K562 (cell line): Measurements from ENCODE around the gene PHLDB1. TPM values are rescaled to one million over a fixed set of nuclear protein-coding genes. Genes with fewer than 3 reads are reported as not detected.

Experiments used
- ARID1B ChIP-seq: fragments of 450-650 bp; IDR thresholded peaks from 2 replicates; pipeline ENCODE4 v1.6.1; 2016; ENCODE audit warnings: antibody characterized with exemption, mild to moderate bottlenecking, inconsistent platforms
- ETV6 ChIP-seq, 3 experiments: fragments of 150-350 bp in 1 of 3; sonication (generic) in 1 of 3; formaldehyde crosslinking in 1 of 3; IDR thresholded peaks; 2 replicates each; pipeline versions ENCODE4 v1.6.1 to v1.8.0; 2014 to 2022; ENCODE audit warnings: borderline replicate concordance in 2 of 3, low read depth in 2 of 3, antibody characterized with exemption in 1 of 3, low read length in 1 of 3, mild to moderate bottlenecking in 1 of 3, missing genetic modification reagents in 1 of 3
- FOSL1 ChIP-seq: fragments of 200-800 bp; sonication (Bioruptor generic); conservative IDR thresholded peaks from 2 replicates; pipeline ENCODE4 v1.6.1; 2016; ENCODE audit warnings: missing genetic modification characterization, missing compliant biosample characterization
- MTA2 ChIP-seq: fragments of 450-650 bp; IDR thresholded peaks from 2 replicates; pipeline ENCODE4 v1.6.1; 2016; ENCODE audit warnings: low read depth
- RBM39 ChIP-seq: fragments of 200-400 bp; formaldehyde crosslinking; optimal IDR thresholded peaks from 2 replicates; pipeline ENCODE3; 2018; ENCODE audit warnings: low read depth, low read length
- TBP ChIP-seq: optimal IDR thresholded peaks from 2 replicates; pipeline ENCODE3; 2011; ENCODE audit warnings: low read depth, low read length, improper control_type of control experiment
- polyA plus RNA-seq, 8 experiments: library from polyadenylated mRNA; depleted of rRNA in 4 of 8; stranded (reverse) in 5 of 8; unstranded in 3 of 8; fragments of >200 nt; fragmentation: Nextera tagmentation in 2 of 8; fragmentation: Illumina TruSeq in 1 of 8; extraction: Ambion mirVana in 2 of 8; extraction: Trizol in 1 of 8; gene quantifications; 2 replicates each; pipeline versions ENCODE4 v1.2.1 to v1.2.3, GENCODE V29; 2011 to 2014; ENCODE audit warnings: inconsistent platforms in 1 of 8, missing spikeins in 1 of 8
- total RNA-seq, 7 experiments: library from RNA; depleted of rRNA in 6 of 7; stranded (reverse); fragments of >200 nt in 6 of 7; fragmentation: Illumina TruSeq in 2 of 7; extraction: Trizol in 2 of 7; gene quantifications; 2 replicates each; pipeline versions ENCODE4 v1.2.1 to v1.2.3, GENCODE V29; 2011 to 2021; ENCODE audit warnings: low replicate concordance in 1 of 7
- TF ChIP-seq, protein P1 (sequence below): fragments of 450-650 bp; IDR thresholded peaks from 2 replicates; pipeline ENCODE4 v1.6.1; 2016; ENCODE audit warnings: mild to moderate bottlenecking, moderate library complexity
- TF ChIP-seq, protein P2 (sequence below), 2 experiments: fragments of 450-650 bp; conservative IDR thresholded peaks; 2 replicates each; pipeline ENCODE4 v1.6.1; 2017; ENCODE audit warnings: mild to moderate bottlenecking in 2 of 2, moderate library complexity in 2 of 2
- TF ChIP-seq, protein P3 (sequence below): IDR thresholded peaks from 2 replicates; pipeline ENCODE4 v1.6.1; 2011; ENCODE audit warnings: borderline replicate concordance, low read depth, mild to moderate bottlenecking, moderate library complexity, low read length; ENCODE audit not compliant: insufficient read depth, poor library complexity, severe bottlenecking

PHLDB1 gene
- total and polyA plus RNA-seq, 9 of the 15 experiments (the other 6 are each of a cell fraction or from before 2014, with no cell fraction given), result 2.0 to 28.7 (median 16.2) TPM

DNA sequence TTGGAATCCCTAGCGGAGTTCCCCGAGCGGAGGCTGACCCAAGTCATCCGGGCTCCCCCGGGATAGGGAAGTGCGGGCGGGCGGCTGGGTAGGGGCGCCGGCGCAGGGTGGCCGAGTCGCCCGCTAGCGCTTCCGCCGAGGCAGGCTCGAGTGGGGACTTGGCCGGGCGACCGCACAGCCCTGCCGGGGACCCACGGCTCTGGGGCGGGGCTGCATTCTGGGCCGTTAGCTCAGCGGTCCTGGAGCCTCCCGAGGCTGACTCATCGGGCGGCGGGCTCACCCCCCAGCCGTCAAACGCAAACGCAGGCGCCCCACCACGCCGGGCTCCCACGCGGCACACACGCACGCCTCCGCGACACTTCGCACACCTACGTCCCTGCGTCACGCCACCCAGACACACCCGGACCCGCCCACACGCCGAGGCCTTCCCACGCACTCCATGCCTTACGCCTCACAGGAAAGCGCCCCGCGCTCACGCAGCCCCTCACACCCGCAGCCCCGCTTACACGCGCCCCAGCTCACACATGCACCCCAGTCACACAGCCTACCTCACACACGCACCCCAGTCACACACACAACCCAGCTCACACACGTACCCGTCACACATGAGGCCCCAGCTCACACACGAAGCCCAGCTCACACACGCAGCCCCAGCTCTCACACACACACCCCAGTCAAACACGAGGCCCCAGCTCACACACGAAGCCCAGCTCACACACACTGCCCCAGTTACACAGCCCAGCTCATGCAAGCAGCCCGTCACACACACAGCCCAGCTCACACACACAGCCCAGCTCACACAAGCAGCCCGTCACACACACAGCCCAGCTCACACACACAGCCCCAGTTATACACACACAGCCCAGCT lies 1.2 kb downstream of the PHLDB1 start (continued):
- TF ChIP-seq, protein P1, sequence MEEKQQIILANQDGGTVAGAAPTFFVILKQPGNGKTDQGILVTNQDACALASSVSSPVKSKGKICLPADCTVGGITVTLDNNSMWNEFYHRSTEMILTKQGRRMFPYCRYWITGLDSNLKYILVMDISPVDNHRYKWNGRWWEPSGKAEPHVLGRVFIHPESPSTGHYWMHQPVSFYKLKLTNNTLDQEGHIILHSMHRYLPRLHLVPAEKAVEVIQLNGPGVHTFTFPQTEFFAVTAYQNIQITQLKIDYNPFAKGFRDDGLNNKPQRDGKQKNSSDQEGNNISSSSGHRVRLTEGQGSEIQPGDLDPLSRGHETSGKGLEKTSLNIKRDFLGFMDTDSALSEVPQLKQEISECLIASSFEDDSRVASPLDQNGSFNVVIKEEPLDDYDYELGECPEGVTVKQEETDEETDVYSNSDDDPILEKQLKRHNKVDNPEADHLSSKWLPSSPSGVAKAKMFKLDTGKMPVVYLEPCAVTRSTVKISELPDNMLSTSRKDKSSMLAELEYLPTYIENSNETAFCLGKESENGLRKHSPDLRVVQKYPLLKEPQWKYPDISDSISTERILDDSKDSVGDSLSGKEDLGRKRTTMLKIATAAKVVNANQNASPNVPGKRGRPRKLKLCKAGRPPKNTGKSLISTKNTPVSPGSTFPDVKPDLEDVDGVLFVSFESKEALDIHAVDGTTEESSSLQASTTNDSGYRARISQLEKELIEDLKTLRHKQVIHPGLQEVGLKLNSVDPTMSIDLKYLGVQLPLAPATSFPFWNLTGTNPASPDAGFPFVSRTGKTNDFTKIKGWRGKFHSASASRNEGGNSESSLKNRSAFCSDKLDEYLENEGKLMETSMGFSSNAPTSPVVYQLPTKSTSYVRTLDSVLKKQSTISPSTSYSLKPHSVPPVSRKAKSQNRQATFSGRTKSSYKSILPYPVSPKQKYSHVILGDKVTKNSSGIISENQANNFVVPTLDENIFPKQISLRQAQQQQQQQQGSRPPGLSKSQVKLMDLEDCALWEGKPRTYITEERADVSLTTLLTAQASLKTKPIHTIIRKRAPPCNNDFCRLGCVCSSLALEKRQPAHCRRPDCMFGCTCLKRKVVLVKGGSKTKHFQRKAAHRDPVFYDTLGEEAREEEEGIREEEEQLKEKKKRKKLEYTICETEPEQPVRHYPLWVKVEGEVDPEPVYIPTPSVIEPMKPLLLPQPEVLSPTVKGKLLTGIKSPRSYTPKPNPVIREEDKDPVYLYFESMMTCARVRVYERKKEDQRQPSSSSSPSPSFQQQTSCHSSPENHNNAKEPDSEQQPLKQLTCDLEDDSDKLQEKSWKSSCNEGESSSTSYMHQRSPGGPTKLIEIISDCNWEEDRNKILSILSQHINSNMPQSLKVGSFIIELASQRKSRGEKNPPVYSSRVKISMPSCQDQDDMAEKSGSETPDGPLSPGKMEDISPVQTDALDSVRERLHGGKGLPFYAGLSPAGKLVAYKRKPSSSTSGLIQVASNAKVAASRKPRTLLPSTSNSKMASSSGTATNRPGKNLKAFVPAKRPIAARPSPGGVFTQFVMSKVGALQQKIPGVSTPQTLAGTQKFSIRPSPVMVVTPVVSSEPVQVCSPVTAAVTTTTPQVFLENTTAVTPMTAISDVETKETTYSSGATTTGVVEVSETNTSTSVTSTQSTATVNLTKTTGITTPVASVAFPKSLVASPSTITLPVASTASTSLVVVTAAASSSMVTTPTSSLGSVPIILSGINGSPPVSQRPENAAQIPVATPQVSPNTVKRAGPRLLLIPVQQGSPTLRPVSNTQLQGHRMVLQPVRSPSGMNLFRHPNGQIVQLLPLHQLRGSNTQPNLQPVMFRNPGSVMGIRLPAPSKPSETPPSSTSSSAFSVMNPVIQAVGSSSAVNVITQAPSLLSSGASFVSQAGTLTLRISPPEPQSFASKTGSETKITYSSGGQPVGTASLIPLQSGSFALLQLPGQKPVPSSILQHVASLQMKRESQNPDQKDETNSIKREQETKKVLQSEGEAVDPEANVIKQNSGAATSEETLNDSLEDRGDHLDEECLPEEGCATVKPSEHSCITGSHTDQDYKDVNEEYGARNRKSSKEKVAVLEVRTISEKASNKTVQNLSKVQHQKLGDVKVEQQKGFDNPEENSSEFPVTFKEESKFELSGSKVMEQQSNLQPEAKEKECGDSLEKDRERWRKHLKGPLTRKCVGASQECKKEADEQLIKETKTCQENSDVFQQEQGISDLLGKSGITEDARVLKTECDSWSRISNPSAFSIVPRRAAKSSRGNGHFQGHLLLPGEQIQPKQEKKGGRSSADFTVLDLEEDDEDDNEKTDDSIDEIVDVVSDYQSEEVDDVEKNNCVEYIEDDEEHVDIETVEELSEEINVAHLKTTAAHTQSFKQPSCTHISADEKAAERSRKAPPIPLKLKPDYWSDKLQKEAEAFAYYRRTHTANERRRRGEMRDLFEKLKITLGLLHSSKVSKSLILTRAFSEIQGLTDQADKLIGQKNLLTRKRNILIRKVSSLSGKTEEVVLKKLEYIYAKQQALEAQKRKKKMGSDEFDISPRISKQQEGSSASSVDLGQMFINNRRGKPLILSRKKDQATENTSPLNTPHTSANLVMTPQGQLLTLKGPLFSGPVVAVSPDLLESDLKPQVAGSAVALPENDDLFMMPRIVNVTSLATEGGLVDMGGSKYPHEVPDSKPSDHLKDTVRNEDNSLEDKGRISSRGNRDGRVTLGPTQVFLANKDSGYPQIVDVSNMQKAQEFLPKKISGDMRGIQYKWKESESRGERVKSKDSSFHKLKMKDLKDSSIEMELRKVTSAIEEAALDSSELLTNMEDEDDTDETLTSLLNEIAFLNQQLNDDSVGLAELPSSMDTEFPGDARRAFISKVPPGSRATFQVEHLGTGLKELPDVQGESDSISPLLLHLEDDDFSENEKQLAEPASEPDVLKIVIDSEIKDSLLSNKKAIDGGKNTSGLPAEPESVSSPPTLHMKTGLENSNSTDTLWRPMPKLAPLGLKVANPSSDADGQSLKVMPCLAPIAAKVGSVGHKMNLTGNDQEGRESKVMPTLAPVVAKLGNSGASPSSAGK, result peak; percentile 98
- TF ChIP-seq, protein P2, sequence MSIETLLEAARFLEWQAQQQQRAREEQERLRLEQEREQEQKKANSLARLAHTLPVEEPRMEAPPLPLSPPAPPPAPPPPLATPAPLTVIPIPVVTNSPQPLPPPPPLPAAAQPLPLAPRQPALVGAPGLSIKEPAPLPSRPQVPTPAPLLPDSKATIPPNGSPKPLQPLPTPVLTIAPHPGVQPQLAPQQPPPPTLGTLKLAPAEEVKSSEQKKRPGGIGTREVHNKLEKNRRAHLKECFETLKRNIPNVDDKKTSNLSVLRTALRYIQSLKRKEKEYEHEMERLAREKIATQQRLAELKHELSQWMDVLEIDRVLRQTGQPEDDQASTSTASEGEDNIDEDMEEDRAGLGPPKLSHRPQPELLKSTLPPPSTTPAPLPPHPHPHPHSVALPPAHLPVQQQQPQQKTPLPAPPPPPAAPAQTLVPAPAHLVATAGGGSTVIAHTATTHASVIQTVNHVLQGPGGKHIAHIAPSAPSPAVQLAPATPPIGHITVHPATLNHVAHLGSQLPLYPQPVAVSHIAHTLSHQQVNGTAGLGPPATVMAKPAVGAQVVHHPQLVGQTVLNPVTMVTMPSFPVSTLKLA (conservative IDR thresholded peaks at IDR 0.05), result peak; percentile 76 to 93; a peak in 3 of 4 replicates
- peak; percentile 72 for TF ChIP-seq ARID1B
- TF ChIP-seq, protein P3, sequence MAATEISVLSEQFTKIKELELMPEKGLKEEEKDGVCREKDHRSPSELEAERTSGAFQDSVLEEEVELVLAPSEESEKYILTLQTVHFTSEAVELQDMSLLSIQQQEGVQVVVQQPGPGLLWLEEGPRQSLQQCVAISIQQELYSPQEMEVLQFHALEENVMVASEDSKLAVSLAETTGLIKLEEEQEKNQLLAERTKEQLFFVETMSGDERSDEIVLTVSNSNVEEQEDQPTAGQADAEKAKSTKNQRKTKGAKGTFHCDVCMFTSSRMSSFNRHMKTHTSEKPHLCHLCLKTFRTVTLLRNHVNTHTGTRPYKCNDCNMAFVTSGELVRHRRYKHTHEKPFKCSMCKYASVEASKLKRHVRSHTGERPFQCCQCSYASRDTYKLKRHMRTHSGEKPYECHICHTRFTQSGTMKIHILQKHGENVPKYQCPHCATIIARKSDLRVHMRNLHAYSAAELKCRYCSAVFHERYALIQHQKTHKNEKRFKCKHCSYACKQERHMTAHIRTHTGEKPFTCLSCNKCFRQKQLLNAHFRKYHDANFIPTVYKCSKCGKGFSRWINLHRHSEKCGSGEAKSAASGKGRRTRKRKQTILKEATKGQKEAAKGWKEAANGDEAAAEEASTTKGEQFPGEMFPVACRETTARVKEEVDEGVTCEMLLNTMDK, result peak; percentile 10
- peak; percentile 64 for TF ChIP-seq TBP
- 0 out of 4 replicates have a peak, but pooled peaks of 1 of the 2 experiments have one; percentile 16 for TF ChIP-seq ETV6 (IDR thresholded peaks at IDR 0.05; ENCODE audit: borderline replicate concordance in 1 of 2, low read depth in 2 of 2, low read length in 1 of 2)
- TF ChIP-seq ETV6 (CRISPR knock-in tag; IDR thresholded peaks at IDR 0.05; ENCODE audit: borderline replicate concordance), result peak; percentile 82; the same call in 1 of the 2 replicates
- TF ChIP-seq MTA2, result peak; percentile 25; the same call in 1 of the 2 replicates
- no peak for TF ChIP-seq RBM39
- peak; percentile 89 for TF ChIP-seq FOSL1 (tag)
